ENCODE data around the gene CIRBP. TPM values are rescaled to one million over a fixed set of nuclear protein-coding genes. Genes with fewer than 3 reads are reported as not detected.

The CIRBP gene
- total RNA-seq, 1 experiment from 2014 or later, result 287 TPM

- CTCF ChIA-PET, result interaction anchor here (1.2 kb wide), 1 partner anchor 16 kb away, joined by 5 read pairs; no protein-coding TSS in a partner anchor
- H3K4me1 ChIP-seq (ENCODE audit: insufficient read depth, low read length, poor library complexity, severe bottlenecking), result peaks cover 43% of the 10 kb centered on the region
- DNase-seq (ENCODE audit: low spot score), result no peak
- TF ChIP-seq CTCF (conservative IDR thresholded peaks at IDR 0.05; ENCODE audit: low read depth, low read length) (no peak), EZH2 (IDR thresholded peaks at IDR 0.05; ENCODE audit: borderline replicate concordance, low read depth, low read length, poor library complexity, severe bottlenecking) (no peak)
- H3K36me3 ChIP-seq (ENCODE audit: insufficient read depth, low read length, poor library complexity, severe bottlenecking), result peaks cover 9% of the 10 kb centered on the region
- no TSS peak for BruUV-seq (replicated peaks)
- peak overlapping the region; percentile 87 for H3K27ac ChIP-seq (ENCODE audit: low read depth, low read length, poor library complexity, severe bottlenecking)
- no peaks in the 10 kb centered on the region for H3K27me3 ChIP-seq (replicated peaks; ENCODE audit: insufficient read depth, low read depth, low read length, poor library complexity)
- H3K9me3 ChIP-seq (ENCODE audit: low read depth, low read length, poor library complexity, severe bottlenecking), result no peaks in the 10 kb centered on the region
- POLR2A ChIA-PET (ENCODE audit: low non-redundant PET), result no interaction called here
- intact Hi-C loops (cut with micrococcal nuclease; ENCODE audit: unreplicated experiment), result no loop called here
- no peak overlapping the region for H3K4me3 ChIP-seq (ENCODE audit: low read depth, low read length, poor library complexity, severe bottlenecking)
These were observed 29.7 kb upstream of the CIRBP start for GRCh38 chr19:1239420-1239795.

- no peak for TF ChIP-seq EZH2 (IDR thresholded peaks at IDR 0.05; ENCODE audit: borderline replicate concordance, low read depth, low read length, poor library complexity, severe bottlenecking)
- TF ChIP-seq CTCF (conservative IDR thresholded peaks at IDR 0.05; ENCODE audit: low read depth, low read length), result peak; percentile 60
- no TSS peak for BruUV-seq (replicated peaks)
- Histone ChIP-seq H3K27me3 (replicated peaks; ENCODE audit: insufficient read depth, low read depth, low read length, poor library complexity) (no peaks in the 10 kb centered on the region), H3K27ac (ENCODE audit: low read depth, low read length, poor library complexity, severe bottlenecking) (peak overlapping the region; percentile 87), H3K4me3 (ENCODE audit: low read depth, low read length, poor library complexity, severe bottlenecking) (peak overlapping the region; percentile 98), H3K9me3 (ENCODE audit: low read depth, low read length, poor library complexity, severe bottlenecking) (no peaks in the 10 kb centered on the region), H3K4me1 (ENCODE audit: insufficient read depth, low read length, poor library complexity, severe bottlenecking) (peaks cover 49% of the 10 kb centered on the region), H3K36me3 (ENCODE audit: insufficient read depth, low read length, poor library complexity, severe bottlenecking) (peaks cover 7% of the 10 kb centered on the region)
- ChIA-PET CTCF (interaction anchor here (0.5 to 1.0 kb wide), 3 partner anchors 127 to 709 kb away, joined by 3 to 7 read pairs (median 4); no protein-coding TSS in a partner anchor), POLR2A (ENCODE audit: low non-redundant PET) (no interaction called here)
- intact Hi-C loops (cut with micrococcal nuclease; ENCODE audit: unreplicated experiment), result loop anchor here (2.0 to 10.0 kb wide), 4 partner anchors 215 to 375 kb away; partner anchors contain the start of genes CNN2, RNU6-2, TMEM259 and WDR18
- peak; percentile 96 for DNase-seq (ENCODE audit: low spot score)
These were observed 29.1 kb upstream of the CIRBP start for GRCh38 chr19:1239796-1240737.

GRCh38 chr19:1240925-1241324 lies 28.2 kb upstream of the CIRBP start:
- ChIA-PET POLR2A (ENCODE audit: low non-redundant PET) (no interaction called here), CTCF (interaction anchor here (0.5 to 1.0 kb wide), 4 partner anchors 12 to 710 kb away, joined by 3 to 5 read pairs (median 4); no protein-coding TSS in a partner anchor)
- no TSS peak for BruUV-seq (replicated peaks)
- TF ChIP-seq EZH2 (IDR thresholded peaks at IDR 0.05; ENCODE audit: borderline replicate concordance, low read depth, low read length, poor library complexity, severe bottlenecking) (no peak), CTCF (conservative IDR thresholded peaks at IDR 0.05; ENCODE audit: low read depth, low read length) (no peak)
- no peak for DNase-seq (ENCODE audit: low spot score)
- Histone ChIP-seq H3K27me3 (replicated peaks; ENCODE audit: insufficient read depth, low read depth, low read length, poor library complexity) (no peaks in the 10 kb centered on the region), H3K9me3 (ENCODE audit: low read depth, low read length, poor library complexity, severe bottlenecking) (no peaks in the 10 kb centered on the region), H3K27ac (ENCODE audit: low read depth, low read length, poor library complexity, severe bottlenecking) (peak overlapping the region; percentile 95), H3K36me3 (ENCODE audit: insufficient read depth, low read length, poor library complexity, severe bottlenecking) (peaks cover 7% of the 10 kb centered on the region), H3K4me3 (ENCODE audit: low read depth, low read length, poor library complexity, severe bottlenecking) (peak overlapping the region; percentile 98), H3K4me1 (ENCODE audit: insufficient read depth, low read length, poor library complexity, severe bottlenecking) (peaks cover 55% of the 10 kb centered on the region)
- intact Hi-C loops (cut with micrococcal nuclease; ENCODE audit: unreplicated experiment), result loop anchor here (2.0 to 10.0 kb wide), 4 partner anchors 216 to 376 kb away; partner anchors contain the start of genes CNN2, RNU6-2, TMEM259 and WDR18

Data from A673 (cell line).